ENCODE data around the gene SLC16A2.
"Not testable (repeated sequence)": the region's sequence is repeated elsewhere in the genome, so short reads cannot be mapped to it uniquely, and the experiment has no call there.

The SLC16A2 gene

GRCh38 chrX:74449322-74449936, 28.1 kb downstream of the SLC16A2 start:
- H3K9ac ChIP-seq (ENCODE audit: low read depth, low read length), result no peak overlapping the region
- no peaks in the 10 kb centered on the region for H3K27me3 ChIP-seq (ENCODE audit: control insufficient read depth, insufficient read depth, low read length)

DNA sequence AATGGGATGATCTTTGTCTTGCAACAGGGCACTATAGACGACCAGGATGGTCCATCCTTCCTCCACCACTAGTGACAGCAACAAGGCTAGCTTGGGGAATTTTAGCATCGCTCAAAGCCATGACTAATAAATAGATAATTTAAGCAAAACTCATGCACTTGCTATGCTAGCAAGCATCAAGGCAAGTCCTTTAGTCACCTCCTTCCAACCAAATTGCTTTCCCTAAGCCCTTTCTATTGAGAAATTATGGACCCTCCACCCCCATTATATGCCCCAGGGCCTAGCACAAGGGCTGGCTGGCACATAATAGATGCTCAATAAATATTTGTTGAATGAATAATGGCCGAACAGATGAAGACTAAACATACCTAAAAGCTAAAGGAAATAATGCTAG, 28.6 kb downstream of the SLC16A2 start:
- H3K36me3 ChIP-seq (ENCODE audit: control insufficient read depth, insufficient read depth, low read length), result no peaks in the 10 kb centered on the region
- H3K4me3 ChIP-seq (ENCODE audit: low read depth, low read length), result no peak overlapping the region
- H3K9ac ChIP-seq (ENCODE audit: low read depth, low read length), result no peak overlapping the region
- no peaks in the 10 kb centered on the region for H3K4me1 ChIP-seq (ENCODE audit: control insufficient read depth, insufficient read depth, low read length)
- peaks cover 4% of the 10 kb centered on the region for H3K9me3 ChIP-seq (ENCODE audit: control insufficient read depth, insufficient read depth, low read length)
- H3K27me3 ChIP-seq (ENCODE audit: control insufficient read depth, insufficient read depth, low read length), result no peaks in the 10 kb centered on the region

More at GRCh38 chrX:74449322-74449936, 28.1 kb downstream of the SLC16A2 start:
- Histone ChIP-seq H3K9me3 (ENCODE audit: control insufficient read depth, insufficient read depth, low read length) (peaks cover 4% of the 10 kb centered on the region), H3K4me1 (ENCODE audit: control insufficient read depth, insufficient read depth, low read length) (no peaks in the 10 kb centered on the region), H3K36me3 (ENCODE audit: control insufficient read depth, insufficient read depth, low read length) (no peaks in the 10 kb centered on the region), H3K4me3 (ENCODE audit: low read depth, low read length) (no peak overlapping the region)

- H3K36me3 ChIP-seq (ENCODE audit: control insufficient read depth, insufficient read depth, low read length), result no peaks in the 10 kb centered on the region
- no peaks in the 10 kb centered on the region for H3K27me3 ChIP-seq (ENCODE audit: control insufficient read depth, insufficient read depth, low read length)
- no peak overlapping the region for H3K4me3 ChIP-seq (ENCODE audit: low read depth, low read length)
- peaks cover 4% of the 10 kb centered on the region for H3K9me3 ChIP-seq (ENCODE audit: control insufficient read depth, insufficient read depth, low read length)
- no peak overlapping the region for H3K9ac ChIP-seq (ENCODE audit: low read depth, low read length)
- no peaks in the 10 kb centered on the region for H3K4me1 ChIP-seq (ENCODE audit: control insufficient read depth, insufficient read depth, low read length)
Measured at GRCh38 chrX:74450803-74451449, 29.6 kb downstream of the SLC16A2 start.

- H3K4me1 ChIP-seq (ENCODE audit: control insufficient read depth, insufficient read depth, low read length), result no peaks in the 10 kb centered on the region
- H3K27me3 ChIP-seq (ENCODE audit: control insufficient read depth, insufficient read depth, low read length), result no peaks in the 10 kb centered on the region
- peaks cover 4% of the 10 kb centered on the region for H3K9me3 ChIP-seq (ENCODE audit: control insufficient read depth, insufficient read depth, low read length)
- no peak overlapping the region for H3K9ac ChIP-seq (ENCODE audit: low read depth, low read length)
- no peak overlapping the region for H3K4me3 ChIP-seq (ENCODE audit: low read depth, low read length)
- H3K36me3 ChIP-seq (ENCODE audit: control insufficient read depth, insufficient read depth, low read length), result no peaks in the 10 kb centered on the region
Measured at GRCh38 chrX:74451450-74452198, 30.3 kb downstream of the SLC16A2 start.

GRCh38 chrX:74452199-74452481, 30.8 kb downstream of the SLC16A2 start:
- Histone ChIP-seq H3K4me3 (ENCODE audit: low read depth, low read length) (no peak overlapping the region), H3K36me3 (ENCODE audit: control insufficient read depth, insufficient read depth, low read length) (no peaks in the 10 kb centered on the region), H3K9me3 (ENCODE audit: control insufficient read depth, insufficient read depth, low read length) (peaks cover 4% of the 10 kb centered on the region), H3K9ac (ENCODE audit: low read depth, low read length) (no peak overlapping the region), H3K27me3 (ENCODE audit: control insufficient read depth, insufficient read depth, low read length) (no peaks in the 10 kb centered on the region), H3K4me1 (ENCODE audit: control insufficient read depth, insufficient read depth, low read length) (no peaks in the 10 kb centered on the region)

GRCh38 chrX:74453178-74453577, 31.9 kb downstream of the SLC16A2 start:
- Histone ChIP-seq H3K9ac (ENCODE audit: low read depth, low read length) (no peak overlapping the region), H3K9me3 (ENCODE audit: control insufficient read depth, insufficient read depth, low read length) (peaks cover 4% of the 10 kb centered on the region), H3K27me3 (ENCODE audit: control insufficient read depth, insufficient read depth, low read length) (no peaks in the 10 kb centered on the region), H3K4me3 (ENCODE audit: low read depth, low read length) (no peak overlapping the region), H3K4me1 (ENCODE audit: control insufficient read depth, insufficient read depth, low read length) (no peaks in the 10 kb centered on the region), H3K36me3 (ENCODE audit: control insufficient read depth, insufficient read depth, low read length) (no peaks in the 10 kb centered on the region)

GRCh38 chrX:74454233-74454632, 32.9 kb downstream of the SLC16A2 start:
- not testable (repeated sequence) for H3K9me3 ChIP-seq (ENCODE audit: control insufficient read depth, insufficient read depth, low read length); H3K27me3 ChIP-seq (ENCODE audit: control insufficient read depth, insufficient read depth, low read length); H3K4me3 ChIP-seq (ENCODE audit: low read depth, low read length); H3K36me3 ChIP-seq (ENCODE audit: control insufficient read depth, insufficient read depth, low read length); H3K9ac ChIP-seq (ENCODE audit: low read depth, low read length); H3K4me1 ChIP-seq (ENCODE audit: control insufficient read depth, insufficient read depth, low read length)

DNA sequence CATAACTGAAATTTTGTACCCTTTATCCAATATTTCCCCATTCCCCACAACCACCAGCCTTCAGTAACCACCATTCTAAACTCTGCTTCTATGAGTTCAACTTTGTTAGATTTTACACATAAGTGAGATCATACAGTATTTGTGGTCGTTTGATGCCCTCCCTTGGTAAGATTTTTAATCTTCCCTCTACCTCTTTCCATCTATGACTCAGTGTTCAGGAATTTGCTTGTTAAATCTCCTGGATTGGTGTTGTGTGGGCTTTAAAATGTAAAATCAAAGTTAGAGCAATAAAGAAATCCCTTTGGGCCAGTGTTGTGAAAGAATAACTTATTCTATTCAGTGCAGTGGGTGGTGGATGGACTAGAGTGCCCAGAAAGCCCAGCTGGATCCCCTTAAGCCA, 37.4 kb downstream of the SLC16A2 start:
- H3K27me3 ChIP-seq (ENCODE audit: control insufficient read depth, insufficient read depth, low read length), result no peaks in the 10 kb centered on the region
- no peaks in the 10 kb centered on the region for H3K9me3 ChIP-seq (ENCODE audit: control insufficient read depth, insufficient read depth, low read length)
- no peak overlapping the region for H3K9ac ChIP-seq (ENCODE audit: low read depth, low read length)
- no peaks in the 10 kb centered on the region for H3K4me1 ChIP-seq (ENCODE audit: control insufficient read depth, insufficient read depth, low read length)
- no peaks in the 10 kb centered on the region for H3K36me3 ChIP-seq (ENCODE audit: control insufficient read depth, insufficient read depth, low read length)
- H3K4me3 ChIP-seq (ENCODE audit: low read depth, low read length), result no peak overlapping the region

DNA sequence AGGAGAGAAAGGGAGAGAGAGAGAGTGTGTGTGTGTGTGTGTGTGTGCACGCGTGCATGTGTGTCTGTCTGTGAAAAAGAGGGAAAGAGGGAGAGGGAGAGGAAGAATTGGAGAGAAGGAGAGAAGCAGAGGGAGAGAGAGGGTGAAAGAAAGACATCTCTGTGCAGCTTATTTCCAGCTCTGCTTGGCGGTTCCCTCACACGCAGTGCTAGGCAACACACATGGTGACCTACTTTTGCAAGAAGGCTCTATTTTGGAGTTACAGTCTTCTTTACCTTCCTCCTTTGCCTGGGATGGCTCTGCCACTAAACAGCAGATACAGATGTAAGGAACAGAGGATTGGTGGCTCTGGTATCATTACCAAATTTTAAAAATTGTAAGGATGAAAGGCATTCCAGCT, 40.1 kb downstream of the SLC16A2 start:
- Histone ChIP-seq H3K4me1 (ENCODE audit: control insufficient read depth, insufficient read depth, low read length) (no peaks in the 10 kb centered on the region), H3K4me3 (ENCODE audit: low read depth, low read length) (no peak overlapping the region), H3K36me3 (ENCODE audit: control insufficient read depth, insufficient read depth, low read length) (no peaks in the 10 kb centered on the region), H3K9ac (ENCODE audit: low read depth, low read length) (no peak overlapping the region), H3K27me3 (ENCODE audit: control insufficient read depth, insufficient read depth, low read length) (no peaks in the 10 kb centered on the region), H3K9me3 (ENCODE audit: control insufficient read depth, insufficient read depth, low read length) (no peaks in the 10 kb centered on the region)

GRCh38 chrX:74464722-74465121, 43.4 kb downstream of the SLC16A2 start:
- no peaks in the 10 kb centered on the region for H3K9me3 ChIP-seq (ENCODE audit: control insufficient read depth, insufficient read depth, low read length)
- H3K4me1 ChIP-seq (ENCODE audit: control insufficient read depth, insufficient read depth, low read length), result no peaks in the 10 kb centered on the region
- no peaks in the 10 kb centered on the region for H3K36me3 ChIP-seq (ENCODE audit: control insufficient read depth, insufficient read depth, low read length)
- no peaks in the 10 kb centered on the region for H3K27me3 ChIP-seq (ENCODE audit: control insufficient read depth, insufficient read depth, low read length)
- no peak overlapping the region for H3K9ac ChIP-seq (ENCODE audit: low read depth, low read length)
- H3K4me3 ChIP-seq (ENCODE audit: low read depth, low read length), result no peak overlapping the region

DNA sequence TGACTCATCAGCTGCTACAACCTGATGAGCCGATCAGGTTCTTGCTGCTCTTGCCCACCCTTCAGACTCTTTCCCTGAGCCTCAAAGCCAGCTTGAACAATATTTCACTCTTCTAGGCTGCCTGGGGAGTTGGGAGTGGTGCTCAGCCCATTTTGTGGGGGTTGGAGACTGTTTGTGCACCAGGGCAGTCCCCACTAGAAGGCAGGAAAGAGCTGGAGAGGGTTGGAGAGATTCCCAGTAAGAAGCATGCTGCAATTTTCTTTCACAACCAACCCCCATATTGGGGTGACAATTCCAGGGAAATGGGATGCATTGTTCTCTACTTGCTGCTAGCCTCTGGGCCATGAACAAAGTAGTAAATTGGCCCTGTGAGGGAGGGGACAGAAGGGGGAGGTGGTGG, 44.1 kb downstream of the SLC16A2 start:
- H3K9me3 ChIP-seq (ENCODE audit: control insufficient read depth, insufficient read depth, low read length), result no peaks in the 10 kb centered on the region
- H3K27me3 ChIP-seq (ENCODE audit: control insufficient read depth, insufficient read depth, low read length), result no peaks in the 10 kb centered on the region
- no peaks in the 10 kb centered on the region for H3K4me1 ChIP-seq (ENCODE audit: control insufficient read depth, insufficient read depth, low read length)
- no peaks in the 10 kb centered on the region for H3K36me3 ChIP-seq (ENCODE audit: control insufficient read depth, insufficient read depth, low read length)
- no peak overlapping the region for H3K4me3 ChIP-seq (ENCODE audit: low read depth, low read length)
- no peak overlapping the region for H3K9ac ChIP-seq (ENCODE audit: low read depth, low read length)

GRCh38 chrX:74467656-74468055, 46.4 kb downstream of the SLC16A2 start:
- Histone ChIP-seq H3K9me3 (ENCODE audit: control insufficient read depth, insufficient read depth, low read length) (no peaks in the 10 kb centered on the region), H3K4me3 (ENCODE audit: low read depth, low read length) (no peak overlapping the region), H3K27me3 (ENCODE audit: control insufficient read depth, insufficient read depth, low read length) (no peaks in the 10 kb centered on the region), H3K4me1 (ENCODE audit: control insufficient read depth, insufficient read depth, low read length) (no peaks in the 10 kb centered on the region), H3K9ac (ENCODE audit: low read depth, low read length) (no peak overlapping the region), H3K36me3 (ENCODE audit: control insufficient read depth, insufficient read depth, low read length) (no peaks in the 10 kb centered on the region)
